GM10266 (cell line): ENCODE measurements around the gene NFASC.

Experiments
- DNase-seq: peaks from one replicate; pipeline ENCODE4 v3.0.0; 2012; ENCODE audit errors: extremely low spot score
- CTCF ChIP-seq: IDR thresholded peaks from 2 replicates; pipeline ENCODE4 v1.5.1; 2012; ENCODE audit warnings: mild to moderate bottlenecking, low read depth; ENCODE audit not compliant: control insufficient read depth, insufficient read depth; ENCODE audit errors: missing control alignments

Gene NFASC

GRCh38 chr1:205041998-205042910, 171.6 kb downstream of the NFASC start:
- no peak for DNase-seq
- TF ChIP-seq CTCF = no peak

GRCh38 chr1:205042911-205043806, 172.5 kb downstream of the NFASC start, which contains the start of gene CNTN2:
Gene CNTN2, plus strand, starts transcription at chr1:205043212. Its CDS starts 9,974 bp downstream, at chr1:205053186.
- no peak for DNase-seq
- TF ChIP-seq CTCF = no peak

GRCh38 chr1:205043866-205044265, 173.2 kb downstream of the NFASC start:
- no peak for TF ChIP-seq CTCF
- DNase-seq = no peak

GRCh38 chr1:205044741-205045140, 174.1 kb downstream of the NFASC start:
- DNase-seq = no peak
- TF ChIP-seq CTCF = no peak

GRCh38 chr1:205045146-205045545, 174.5 kb downstream of the NFASC start:
- TF ChIP-seq CTCF = no peak
- DNase-seq = no peak

GRCh38 chr1:205046870-205047269, 176.2 kb downstream of the NFASC start:
- no peak for DNase-seq

More at GRCh38 chr1:205046870-205047269, 176.2 kb downstream of the NFASC start:
- no peak for TF ChIP-seq CTCF
